Measurements from ENCODE around the gene NYNRIN. TPM values are rescaled to one million over a fixed set of nuclear protein-coding genes. Genes with fewer than 3 reads are reported as not detected.
"Not testable (repeated sequence)": the region's sequence is repeated elsewhere in the genome, so short reads cannot be mapped to it uniquely, and the experiment has no call there.

NYNRIN gene
- total and polyA plus RNA-seq, 2 experiments from 2014 or later = 3.1 to 20.0 TPM

DNA sequence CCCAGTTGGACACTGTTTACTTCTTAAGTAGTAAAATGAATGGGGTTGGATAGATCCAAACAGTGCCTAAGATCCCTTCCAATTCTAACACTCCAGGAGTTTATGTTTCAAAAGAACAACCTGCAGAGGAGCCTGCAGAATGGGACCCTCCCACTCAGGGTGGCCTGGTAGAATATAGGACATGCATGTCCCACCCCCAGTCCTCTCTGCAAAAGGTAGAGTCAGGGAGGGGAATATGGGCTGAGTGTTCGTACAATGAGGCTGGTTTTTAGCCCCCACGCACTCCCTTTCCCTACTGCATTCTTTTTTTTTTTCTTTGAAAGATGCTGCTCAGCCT lies 11.8 kb upstream of the NYNRIN start:
- ATAC-seq = no peak
- no peaks in the 10 kb centered on the region for H3K36me3 Mint-ChIP-seq (ENCODE audit: low read depth)
- no peak for TF ChIP-seq EZH2 (IDR thresholded peaks at IDR 0.05; ENCODE audit: low read depth, unreplicated experiment)
- TF ChIP-seq ZNF114 (CRISPR knock-in tag; IDR thresholded peaks at IDR 0.05) = no peak
- TF ChIP-seq, protein P1, sequence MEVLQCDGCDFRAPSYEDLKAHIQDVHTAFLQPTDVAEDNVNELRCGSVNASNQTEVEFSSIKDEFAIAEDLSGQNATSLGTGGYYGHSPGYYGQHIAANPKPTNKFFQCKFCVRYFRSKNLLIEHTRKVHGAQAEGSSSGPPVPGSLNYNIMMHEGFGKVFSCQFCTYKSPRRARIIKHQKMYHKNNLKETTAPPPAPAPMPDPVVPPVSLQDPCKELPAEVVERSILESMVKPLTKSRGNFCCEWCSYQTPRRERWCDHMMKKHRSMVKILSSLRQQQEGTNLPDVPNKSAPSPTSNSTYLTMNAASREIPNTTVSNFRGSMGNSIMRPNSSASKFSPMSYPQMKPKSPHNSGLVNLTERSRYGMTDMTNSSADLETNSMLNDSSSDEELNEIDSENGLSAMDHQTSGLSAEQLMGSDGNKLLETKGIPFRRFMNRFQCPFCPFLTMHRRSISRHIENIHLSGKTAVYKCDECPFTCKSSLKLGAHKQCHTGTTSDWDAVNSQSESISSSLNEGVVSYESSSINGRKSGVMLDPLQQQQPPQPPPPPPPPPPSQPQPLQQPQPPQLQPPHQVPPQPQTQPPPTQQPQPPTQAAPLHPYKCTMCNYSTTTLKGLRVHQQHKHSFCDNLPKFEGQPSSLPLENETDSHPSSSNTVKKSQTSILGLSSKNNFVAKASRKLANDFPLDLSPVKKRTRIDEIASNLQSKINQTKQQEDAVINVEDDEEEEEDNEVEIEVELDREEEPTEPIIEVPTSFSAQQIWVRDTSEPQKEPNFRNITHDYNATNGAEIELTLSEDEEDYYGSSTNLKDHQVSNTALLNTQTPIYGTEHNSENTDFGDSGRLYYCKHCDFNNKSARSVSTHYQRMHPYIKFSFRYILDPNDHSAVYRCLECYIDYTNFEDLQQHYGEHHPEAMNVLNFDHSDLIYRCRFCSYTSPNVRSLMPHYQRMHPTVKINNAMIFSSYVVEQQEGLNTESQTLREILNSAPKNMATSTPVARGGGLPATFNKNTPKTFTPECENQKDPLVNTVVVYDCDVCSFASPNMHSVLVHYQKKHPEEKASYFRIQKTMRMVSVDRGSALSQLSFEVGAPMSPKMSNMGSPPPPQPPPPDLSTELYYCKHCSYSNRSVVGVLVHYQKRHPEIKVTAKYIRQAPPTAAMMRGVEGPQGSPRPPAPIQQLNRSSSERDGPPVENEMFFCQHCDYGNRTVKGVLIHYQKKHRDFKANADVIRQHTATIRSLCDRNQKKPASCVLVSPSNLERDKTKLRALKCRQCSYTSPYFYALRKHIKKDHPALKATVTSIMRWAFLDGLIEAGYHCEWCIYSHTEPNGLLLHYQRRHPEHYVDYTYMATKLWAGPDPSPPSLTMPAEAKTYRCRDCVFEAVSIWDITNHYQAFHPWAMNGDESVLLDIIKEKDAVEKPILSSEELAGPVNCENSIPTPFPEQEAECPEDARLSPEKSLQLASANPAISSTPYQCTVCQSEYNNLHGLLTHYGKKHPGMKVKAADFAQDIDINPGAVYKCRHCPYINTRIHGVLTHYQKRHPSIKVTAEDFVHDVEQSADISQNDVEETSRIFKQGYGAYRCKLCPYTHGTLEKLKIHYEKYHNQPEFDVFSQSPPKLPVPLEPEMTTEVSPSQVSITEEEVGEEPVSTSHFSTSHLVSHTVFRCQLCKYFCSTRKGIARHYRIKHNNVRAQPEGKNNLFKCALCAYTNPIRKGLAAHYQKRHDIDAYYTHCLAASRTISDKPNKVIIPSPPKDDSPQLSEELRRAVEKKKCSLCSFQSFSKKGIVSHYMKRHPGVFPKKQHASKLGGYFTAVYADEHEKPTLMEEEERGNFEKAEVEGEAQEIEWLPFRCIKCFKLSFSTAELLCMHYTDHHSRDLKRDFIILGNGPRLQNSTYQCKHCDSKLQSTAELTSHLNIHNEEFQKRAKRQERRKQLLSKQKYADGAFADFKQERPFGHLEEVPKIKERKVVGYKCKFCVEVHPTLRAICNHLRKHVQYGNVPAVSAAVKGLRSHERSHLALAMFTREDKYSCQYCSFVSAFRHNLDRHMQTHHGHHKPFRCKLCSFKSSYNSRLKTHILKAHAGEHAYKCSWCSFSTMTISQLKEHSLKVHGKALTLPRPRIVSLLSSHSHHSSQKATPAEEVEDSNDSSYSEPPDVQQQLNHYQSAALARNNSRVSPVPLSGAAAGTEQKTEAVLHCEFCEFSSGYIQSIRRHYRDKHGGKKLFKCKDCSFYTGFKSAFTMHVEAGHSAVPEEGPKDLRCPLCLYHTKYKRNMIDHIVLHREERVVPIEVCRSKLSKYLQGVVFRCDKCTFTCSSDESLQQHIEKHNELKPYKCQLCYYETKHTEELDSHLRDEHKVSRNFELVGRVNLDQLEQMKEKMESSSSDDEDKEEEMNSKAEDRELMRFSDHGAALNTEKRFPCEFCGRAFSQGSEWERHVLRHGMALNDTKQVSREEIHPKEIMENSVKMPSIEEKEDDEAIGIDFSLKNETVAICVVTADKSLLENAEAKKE (CRISPR knock-in tag; IDR thresholded peaks at IDR 0.05) = no peak
- no peak for TF ChIP-seq CTCF (conservative IDR thresholded peaks at IDR 0.05; ENCODE audit: low read depth in 2 of 2)
- TF ChIP-seq ETS1 (IDR thresholded peaks at IDR 0.05) = no peak
- no peak for TF ChIP-seq JUNB (IDR thresholded peaks at IDR 0.05; ENCODE audit: unreplicated experiment)
- TF ChIP-seq STAT1 (IDR thresholded peaks at IDR 0.05; ENCODE audit: unreplicated experiment) = no peak
- TF ChIP-seq REST (IDR thresholded peaks at IDR 0.05; ENCODE audit: unreplicated experiment) = no peak
- TF ChIP-seq CREB1 (CRISPR knock-in tag; IDR thresholded peaks at IDR 0.05; ENCODE audit: low read depth) = no peak
- no peak for TF ChIP-seq NANOG (IDR thresholded peaks at IDR 0.05; ENCODE audit: borderline replicate concordance)

GRCh38 chr14:24387579-24387978 lies 11.2 kb upstream of the NYNRIN start:
- not testable (repeated sequence) for H3K9me3 Mint-ChIP-seq

More for the DNA sequence above, 11.8 kb upstream of the NYNRIN start:
- 0 out of 2 replicates have a peak, but pooled peaks cover 4% of the 10 kb centered on the region for H3F3A ChIP-seq (replicated peaks; ENCODE audit: low read depth)
- H3K4me1 ChIP-seq (ENCODE audit: insufficient read depth) = peaks cover 8% of the 10 kb centered on the region; the same call in 1 of the 2 replicates
- no peak overlapping the region for H3K4me3 ChIP-seq
- no peaks in the 10 kb centered on the region for H3K9me3 Mint-ChIP-seq
- H3K36me3 ChIP-seq (ENCODE audit: insufficient read depth) = no peaks in the 10 kb centered on the region
- H4K20me1 ChIP-seq (replicated peaks; ENCODE audit: insufficient read depth) = no peaks in the 10 kb centered on the region
- DNase-seq (ENCODE audit: low spot score) = no peak
- H3K4me3 Mint-ChIP-seq = no peak overlapping the region
- H3K9me2 ChIP-seq (ENCODE audit: insufficient read depth) = no peaks in the 10 kb centered on the region
- H3K27me3 ChIP-seq (ENCODE audit: insufficient read depth) = no peaks in the 10 kb centered on the region
- no peak overlapping the region for H3K27ac ChIP-seq (ENCODE audit: low read depth)
- no peak overlapping the region for H3K4me2 ChIP-seq
- H2AFZ ChIP-seq = no peak overlapping the region
- H3K79me2 ChIP-seq (replicated peaks; ENCODE audit: insufficient read depth) = no peaks in the 10 kb centered on the region
- no peak overlapping the region for H3K27ac Mint-ChIP-seq
- H3K27me3 Mint-ChIP-seq (ENCODE audit: insufficient read depth, low read depth, poor library complexity) = peaks cover 2% of the 10 kb centered on the region
- H3K4me1 Mint-ChIP-seq = peaks cover 7% of the 10 kb centered on the region

More at GRCh38 chr14:24387579-24387978, 11.2 kb upstream of the NYNRIN start:
- not testable (repeated sequence) for ATAC-seq; H3K79me2 ChIP-seq (replicated peaks; ENCODE audit: insufficient read depth); H3K4me3 Mint-ChIP-seq; H3K4me3 ChIP-seq; H3K27ac ChIP-seq (ENCODE audit: low read depth); H3K27me3 ChIP-seq (ENCODE audit: insufficient read depth); H3K36me3 Mint-ChIP-seq (ENCODE audit: low read depth); H3K27me3 Mint-ChIP-seq (ENCODE audit: insufficient read depth, low read depth, poor library complexity); H3K4me2 ChIP-seq; DNase-seq (ENCODE audit: low spot score); H4K20me1 ChIP-seq (replicated peaks; ENCODE audit: insufficient read depth); H3K9me2 ChIP-seq (ENCODE audit: insufficient read depth); H2AFZ ChIP-seq; H3F3A ChIP-seq (replicated peaks; ENCODE audit: low read depth); H3K36me3 ChIP-seq (ENCODE audit: insufficient read depth); H3K27ac Mint-ChIP-seq
- peaks cover 14% of the 10 kb centered on the region; the same call in 1 of the 2 replicates for H3K4me1 ChIP-seq (ENCODE audit: insufficient read depth)
- H3K4me1 Mint-ChIP-seq = peaks cover 13% of the 10 kb centered on the region

Data from GM23338 (cell line).